DOHH2 (cell line): ENCODE measurements around the gene CDS1.

Experiments used
- CTCF ChIP-seq: fragments of 200-600 bp; sonication (generic); IDR thresholded peaks from one replicate; pipeline ENCODE4 v1.5.1; 2014; ENCODE audit warnings: antibody characterized with exemption, mild to moderate bottlenecking, low read depth, low read length; ENCODE audit not compliant: poor library complexity, severe bottlenecking
- EZH2phosphoT487 ChIP-seq: fragments of 200-600 bp; sonication (generic); IDR thresholded peaks from 2 replicates; pipeline ENCODE4 v1.6.1; 2017; ENCODE audit warnings: borderline replicate concordance, mild to moderate bottlenecking, antibody characterized with exemption, low read length, moderate library complexity, mixed read lengths

- no peak for TF ChIP-seq CTCF
- no peak for TF ChIP-seq EZH2phosphoT487
Observed at GRCh38 chr4:84582988-84583875, at the start of gene CDS1.
